Ovary (tissue), 9 donors: Measurements from ENCODE around the gene CFAP20. TPM values are rescaled to one million over a fixed set of nuclear protein-coding genes. Genes with fewer than 3 reads are reported as not detected.

Experiments
- DNase-seq, 5 donors: peaks; one replicate each; pipeline ENCODE4 v3.0.0-alpha.2; 2019 to 2020
- H3K27ac ChIP-seq, 2 donors: fragments of 200-600 bp; one replicate each; pipeline versions ENCODE4 v1.5.1 to v1.8.0; 2019 to 2022
- H3K27me3 ChIP-seq: fragments of 200-600 bp; one replicate; pipeline ENCODE4 v1.8.0; 2022
- H3K36me3 ChIP-seq: fragments of 200-600 bp; sonication (generic); one replicate; pipeline ENCODE4 v1.5.1; 2019
- H3K4me1 ChIP-seq: one replicate; pipeline ENCODE4 v1.8.1; 2013; ENCODE audit warnings: mild to moderate bottlenecking, moderate library complexity; ENCODE audit not compliant: insufficient read depth
- H3K4me3 ChIP-seq: fragments of 200-600 bp; sonication (generic); one replicate; pipeline ENCODE4 v1.5.1; 2017
- H3K9me3 ChIP-seq, 2 donors: fragments of 200-600 bp in 1 of 2; sonication (generic) in 1 of 2; one replicate each; pipeline versions ENCODE4 v1.5.1 to v1.8.1; 2013 to 2019; ENCODE audit warnings: mild to moderate bottlenecking in 1 of 2, moderate library complexity in 1 of 2
- CTCF ChIP-seq, 3 donors: fragments of 450-650 bp in 2 of 3; fragments of 200-600 bp in 1 of 3; IDR thresholded peaks; one replicate each; pipeline versions ENCODE4 v1.5.1 to v1.8.0; 2016 to 2022; ENCODE audit warnings: antibody characterized with exemption in 3 of 3, mild to moderate bottlenecking in 1 of 3
- EP300 ChIP-seq: sonication (generic); formaldehyde crosslinking; IDR thresholded peaks from one replicate; pipeline ENCODE4 v1.6.1; 2017; ENCODE audit warnings: antibody characterized with exemption
- POLR2A ChIP-seq: fragments of 450-650 bp; IDR thresholded peaks from one replicate; pipeline ENCODE4 v1.6.1; 2017; ENCODE audit warnings: antibody characterized with exemption, mild to moderate bottlenecking, moderate library complexity
- WGBS, 3 donors: extraction: QIAGEN DNeasy Blood & Tissue Kit in 1 of 3; methylation state at CpG; one replicate each; pipeline versions ENCODE4 v1.1.5 to v1.1.7; 2013 to 2017; 5-methylcytosine and 5-hydroxymethylcytosine counted together
- intact Hi-C, 4 donors: fragments of 100-400 bp; cut with DNase I; formaldehyde crosslinking; loops; one replicate each; pipeline versions ENCODE4 v1.11.0 to v1.15.1; 2022 to 2023
- polyA plus RNA-seq, 2 donors: library from polyadenylated mRNA; stranded (reverse); fragments of 200-250 nt in 1 of 2; fragments of 350-450 nt in 1 of 2; fragmentation: Illumina TruSeq in 1 of 2; extraction: RNeasy Lipid Tissue Mini Kit (QIAGEN cat#74804) in 1 of 2; gene quantifications; one replicate each; pipeline ENCODE4 v1.2.3, GENCODE V29; 2013 to 2014
- total RNA-seq, 7 donors: library from RNA; depleted of rRNA in 2 of 7; stranded (reverse); fragments of >200 nt in 2 of 7; fragmentation: NEBNext Ultra II Directional in 3 of 7; extraction: Animal tissue kit (Norgen Biotek cat#: 25700) in 3 of 7; gene quantifications; one replicate each; pipeline versions ENCODE4 v1.1.0 to v1.2.4, GENCODE V29; 2016 to 2023
- donor health status: DM: no; HTN: no; CAD: no; lungs with moderate emphysema.
- donor health status: DM: no; HTN: no; CAD: no.
- donor health status: Bipolar disorder and iron deficiency.
- donor health status: DM: yes; HTN: yes; CAD: no.
- donor health status: DM: no; HTN: no; CAD: no.
- donor health status: DM: yes; HTN: yes; CAD: no.

CFAP20 gene
- total and polyA plus RNA-seq, 9 donors: 20.5 to 44.7 (median 31.7) TPM

DNA sequence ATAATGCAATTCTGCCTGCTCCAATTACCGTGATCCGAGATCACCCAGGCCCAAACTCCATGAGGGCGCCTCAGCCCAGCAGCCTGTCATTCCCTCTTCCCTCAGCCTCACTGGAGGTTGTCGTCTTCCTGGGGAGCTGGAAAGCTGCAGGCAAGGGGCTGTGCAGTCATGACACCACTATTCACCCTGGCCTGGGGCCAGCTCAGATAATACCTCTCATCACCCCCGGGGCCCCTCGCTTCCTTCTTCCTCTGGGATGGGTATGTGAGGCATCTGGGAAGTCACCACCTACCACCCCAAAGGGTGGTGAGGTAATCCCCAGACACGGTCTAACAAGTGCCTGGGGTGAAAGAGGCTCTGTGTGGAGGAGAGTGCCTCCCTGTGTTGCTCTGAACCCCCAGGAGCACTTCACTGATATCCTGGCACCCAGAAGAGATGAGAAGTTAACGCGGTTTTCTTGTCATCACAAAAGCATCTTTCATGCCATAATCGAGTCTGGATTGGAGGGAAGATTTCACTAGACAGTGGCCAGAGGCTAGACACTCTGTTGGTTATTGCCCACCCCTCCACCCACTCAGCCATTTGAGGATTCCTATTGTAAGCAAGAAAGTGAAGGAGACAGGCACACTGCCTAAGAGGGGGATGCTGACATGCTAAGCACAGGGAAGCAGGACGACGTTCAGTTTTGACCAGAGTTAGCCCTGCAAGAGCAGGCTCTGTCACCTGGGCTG lies 18.4 kb downstream of the CFAP20 start:
- Histone ChIP-seq H3K9me3 (no peaks in the 10 kb centered on the region), H3K36me3 (no peaks in the 10 kb centered on the region), H3K27me3 (no peaks in the 10 kb centered on the region), H3K4me1 (peaks cover 3% of the 10 kb centered on the region), H3K27ac (no peak overlapping the region), H3K4me3 (no peak overlapping the region)
- TF ChIP-seq POLR2A (no peak), CTCF (IDR thresholded peaks at IDR 0.05) (no peak), EP300 (no peak)
- no peak for DNase-seq
- intact Hi-C loops: loop anchor here in 1 of 4 donors (5.0 kb wide), 1 partner anchor 83 kb away; the partner anchor contains the start of gene MMP15
- 31 to 38% (median 37%) methylated on average over 12 of the region's 12 CpGs for WGBS, 3 donors

- TF ChIP-seq EP300 (no peak), CTCF (IDR thresholded peaks at IDR 0.05) (no peak)
- Histone ChIP-seq H3K27me3 (no peaks in the 10 kb centered on the region), H3K4me1 (no peaks in the 10 kb centered on the region), H3K27ac (no peak overlapping the region), H3K4me3 (no peak overlapping the region), H3K36me3 (no peaks in the 10 kb centered on the region), H3K9me3 (no peaks in the 10 kb centered on the region)
- WGBS, 3 donors: 68 to 83% (median 71%) methylated on average over 2 of the region's 2 CpGs
- intact Hi-C loops: loop anchor here in 1 of 4 donors (5.0 kb wide), 1 partner anchor 83 kb away; the partner anchor contains the start of gene MMP15
- no peak for DNase-seq
Measured at GRCh38 chr16:58109881-58110280, 19.3 kb downstream of the CFAP20 start.

DNA sequence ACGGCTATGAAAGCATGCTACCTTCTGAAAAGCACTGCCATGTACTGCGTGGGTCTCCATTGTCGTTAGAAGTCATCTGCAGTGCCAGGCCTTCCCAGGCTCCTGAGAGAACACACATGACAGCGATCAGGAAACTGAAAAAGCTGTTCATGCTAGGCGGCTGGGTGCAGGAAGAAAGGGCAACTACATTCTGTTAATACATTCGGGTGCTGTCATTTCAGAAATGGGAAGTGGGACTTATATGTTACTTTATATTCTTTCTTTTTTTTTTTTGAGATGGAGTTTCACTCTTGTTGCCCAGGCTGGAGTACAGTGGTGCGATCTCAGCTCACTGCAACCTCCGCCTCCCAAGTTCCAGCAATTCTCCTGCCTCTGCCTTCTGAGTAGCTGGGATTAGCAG lies 19.9 kb downstream of the CFAP20 start:
- Histone ChIP-seq H3K27me3 (no peaks in the 10 kb centered on the region), H3K4me3 (no peak overlapping the region), H3K9me3 (no peaks in the 10 kb centered on the region), H3K27ac (no peak overlapping the region), H3K4me1 (no peaks in the 10 kb centered on the region), H3K36me3 (no peaks in the 10 kb centered on the region)
- no peak for DNase-seq
- TF ChIP-seq CTCF (IDR thresholded peaks at IDR 0.05) (no peak), EP300 (no peak), POLR2A (no peak)
- 85 to 96% (median 89%) methylated on average over 8 of the region's 8 CpGs for WGBS, 3 donors
- intact Hi-C loops: no loop called here

GRCh38 chr16:58107709-58108108 lies 21.5 kb downstream of the CFAP20 start:
- H3K9me3 ChIP-seq: no peaks in the 10 kb centered on the region
- WGBS, 3 donors: 61 to 81% (median 78%) methylated on average over 2 of the region's 2 CpGs
- intact Hi-C loops: no loop called here
- no peaks in the 10 kb centered on the region for H3K4me1 ChIP-seq
- TF ChIP-seq EP300 (no peak), CTCF (IDR thresholded peaks at IDR 0.05) (no peak), POLR2A (no peak)
- H3K27me3 ChIP-seq: no peaks in the 10 kb centered on the region
- H3K27ac ChIP-seq: no peak overlapping the region
- H3K4me3 ChIP-seq: no peak overlapping the region
- H3K36me3 ChIP-seq: no peaks in the 10 kb centered on the region
- DNase-seq: no peak
